CD4-positive, alpha-beta memory T cell (primary cell): Measurements from ENCODE around the gene KHDC4. TPM values are rescaled to one million over a fixed set of nuclear protein-coding genes. Genes with fewer than 3 reads are reported as not detected.

Experiments
- CTCF ChIA-PET: fragments of 350-600 bp; sonication (Branson Sonifier 250); formaldehyde crosslinking; loops from one replicate; lab custom pipeline; 2021; ENCODE audit warnings: inconsistent platforms; ENCODE audit not compliant: partially characterized antibody; lab: Charles Lee
- POLR2A ChIA-PET: fragments of 350-600 bp; sonication (Branson Sonifier 250); formaldehyde crosslinking; loops from one replicate; lab custom pipeline; 2021; ENCODE audit not compliant: partially characterized antibody; lab: Charles Lee
- DNase-seq, 5 donors: peaks; one replicate each; pipeline versions ENCODE4 v3.0.0 to v3.0.0-alpha.2; 2020 to 2022; ENCODE audit warnings: mixed read lengths in 1 of 5
- H3K27ac ChIP-seq: one replicate; pipeline ENCODE4 v1.7.0; 2013; ENCODE audit warnings: low read depth, low read length
- H3K27me3 ChIP-seq: 2 replicates; pipeline ENCODE4 v1.7.0; 2013; ENCODE audit warnings: mild to moderate bottlenecking, low read length, moderate library complexity; ENCODE audit not compliant: insufficient read depth
- H3K36me3 ChIP-seq: 2 replicates; pipeline ENCODE4 v1.7.0; 2013; ENCODE audit warnings: mild to moderate bottlenecking, low read length, moderate library complexity; ENCODE audit not compliant: insufficient read depth
- H3K4me1 ChIP-seq: 2 replicates; pipeline ENCODE4 v1.7.0; 2013; ENCODE audit warnings: mild to moderate bottlenecking, low read length, moderate library complexity; ENCODE audit not compliant: insufficient read depth
- H3K4me3 ChIP-seq, 2 donors: one replicate each; pipeline ENCODE4 v1.7.0; 2013; ENCODE audit warnings: low read length in 2 of 2, mild to moderate bottlenecking in 1 of 2
- H3K9me3 ChIP-seq, 2 donors: one replicate each; pipeline ENCODE4 v1.7.0; 2013; ENCODE audit warnings: low read length in 2 of 2, control low read depth in 1 of 2; ENCODE audit not compliant: control insufficient read depth in 1 of 2
- H3K27ac Mint-ChIP-seq, 7 donors: one replicate each; pipeline ENCODE4 v1.8.0; 2020 to 2021; ENCODE audit warnings: mixed read lengths in 7 of 7, mild to moderate bottlenecking in 6 of 7, inconsistent platforms in 3 of 7, moderate library complexity in 3 of 7
- H3K27me3 Mint-ChIP-seq, 2 donors: one replicate each; pipeline ENCODE4 v1.8.0; 2020 to 2021; ENCODE audit warnings: mixed read lengths in 2 of 2
- H3K36me3 Mint-ChIP-seq, 2 donors: one replicate each; pipeline ENCODE4 v1.8.0; 2020 to 2021; ENCODE audit warnings: mixed read lengths in 2 of 2, inconsistent platforms in 1 of 2, mild to moderate bottlenecking in 1 of 2
- H3K4me1 Mint-ChIP-seq, 4 donors: one replicate each; pipeline ENCODE4 v1.8.0; 2020 to 2021; ENCODE audit warnings: mixed read lengths in 4 of 4, mild to moderate bottlenecking in 1 of 4
- H3K4me3 Mint-ChIP-seq, 8 donors: one replicate each; pipeline ENCODE4 v1.8.0; 2020 to 2021; ENCODE audit warnings: mixed read lengths in 8 of 8, mild to moderate bottlenecking in 7 of 8, moderate library complexity in 6 of 8, inconsistent platforms in 3 of 8
- H3K9me3 Mint-ChIP-seq, 8 donors: one replicate each; pipeline ENCODE4 v1.8.0; 2020 to 2021; ENCODE audit warnings: mixed read lengths in 8 of 8, mild to moderate bottlenecking in 5 of 8, inconsistent platforms in 3 of 8, moderate library complexity in 1 of 8
- intact Hi-C: fragments of 100-400 bp; cut with micrococcal nuclease; formaldehyde crosslinking; loops from one replicate; pipeline ENCODE4 v1.15.1; 2023
- polyA plus RNA-seq, 2 donors: library from polyadenylated mRNA; unstranded; fragments of 300-500 nt; fragmentation: Illumina TruSeq; gene quantifications; one replicate each; pipeline ENCODE4 v1.2.3, GENCODE V29; 2021
- total RNA-seq, 2 experiments: library from RNA; stranded (reverse); gene quantifications; one replicate each; pipeline ENCODE4 v1.2.3, GENCODE V29; 2021

KHDC4 gene
- total and polyA plus RNA-seq, 4 experiments from 2014 or later: 5.5 to 134 (median 68.2) TPM

GRCh38 chr1:155889566-155889965 lies 44.6 kb downstream of the KHDC4 start:
- Histone ChIP-seq H3K4me1 (peaks cover 14% of the 10 kb centered on the region), H3K27me3 (no peaks in the 10 kb centered on the region), H3K36me3 (no peaks in the 10 kb centered on the region), H3K9me3 (no peaks in the 10 kb centered on the region), H3K27ac (no peak overlapping the region), H3K4me3 (no peak overlapping the region)
- Mint-ChIP-seq H3K4me3 (no peak overlapping the region), H3K9me3 (no peaks in the 10 kb centered on the region), H3K4me1 (peaks cover 9 to 19% (median 12%) of the 10 kb centered on the region in 4 donors), H3K27me3 (no peaks in the 10 kb centered on the region), H3K27ac (no peak overlapping the region), H3K36me3 (peaks cover 0 to 8% of the 10 kb centered on the region in 2 donors)
- no peak for DNase-seq
- CTCF ChIA-PET: interaction anchor here (0.6 kb wide), 1 partner anchor 177 kb away, joined by 3 read pairs; no protein-coding TSS in a partner anchor
- POLR2A ChIA-PET: interaction anchor here (1.0 kb wide), 1 partner anchor 12 kb away, joined by 3 read pairs; no protein-coding TSS in a partner anchor
- intact Hi-C loops: no loop called here

DNA sequence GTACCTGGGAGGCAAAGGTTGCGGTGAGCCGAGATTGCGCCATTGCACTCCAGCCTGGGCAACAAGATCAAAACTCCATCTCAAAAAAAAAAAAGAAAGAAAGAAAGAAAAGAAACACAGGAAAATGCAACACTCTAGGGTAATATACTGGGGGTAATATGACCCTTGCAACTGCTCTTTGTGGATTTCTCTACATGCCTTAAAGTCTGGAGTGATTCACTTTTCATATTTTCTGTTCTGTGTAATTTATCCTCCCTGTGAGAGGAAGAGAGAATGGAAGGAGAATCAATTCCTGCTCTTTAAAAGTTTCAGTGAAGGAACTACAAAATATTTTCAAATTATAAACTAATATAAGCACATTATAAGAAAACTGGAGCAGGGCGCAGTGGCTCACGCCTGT lies 45.7 kb downstream of the KHDC4 start:
- H3K36me3 Mint-ChIP-seq: peaks cover 0 to 13% of the 10 kb centered on the region in 2 donors
- DNase-seq: no peak
- H3K27ac ChIP-seq: no peak overlapping the region
- H3K36me3 ChIP-seq: no peaks in the 10 kb centered on the region
- no peaks in the 10 kb centered on the region for H3K9me3 ChIP-seq
- H3K4me1 Mint-ChIP-seq: peaks cover 6 to 12% (median 7%) of the 10 kb centered on the region in 4 donors
- no peaks in the 10 kb centered on the region for H3K27me3 Mint-ChIP-seq
- ChIA-PET CTCF (no interaction called here), POLR2A (no interaction called here)
- intact Hi-C loops: no loop called here
- H3K4me3 ChIP-seq: no peak overlapping the region
- H3K27ac Mint-ChIP-seq: no peak overlapping the region
- H3K4me3 Mint-ChIP-seq: no peak overlapping the region
- H3K9me3 Mint-ChIP-seq: no peaks in the 10 kb centered on the region
- peaks cover 7% of the 10 kb centered on the region for H3K4me1 ChIP-seq
- H3K27me3 ChIP-seq: no peaks in the 10 kb centered on the region

GRCh38 chr1:155884982-155885381 lies 49.2 kb downstream of the KHDC4 start:
- H3K27me3 Mint-ChIP-seq: no peaks in the 10 kb centered on the region
- Histone ChIP-seq H3K4me1 (no peaks in the 10 kb centered on the region), H3K36me3 (peaks cover 9% of the 10 kb centered on the region), H3K27me3 (no peaks in the 10 kb centered on the region), H3K9me3 (no peaks in the 10 kb centered on the region), H3K27ac (no peak overlapping the region), H3K4me3 (no peak overlapping the region)
- ChIA-PET POLR2A (no interaction called here), CTCF (no interaction called here)
- intact Hi-C loops: no loop called here
- H3K9me3 Mint-ChIP-seq: no peaks in the 10 kb centered on the region
- no peak overlapping the region for H3K27ac Mint-ChIP-seq
- H3K36me3 Mint-ChIP-seq: peaks cover 0 to 28% of the 10 kb centered on the region in 2 donors
- DNase-seq: no peak
- no peaks in the 10 kb centered on the region for H3K4me1 Mint-ChIP-seq
- H3K4me3 Mint-ChIP-seq: no peak overlapping the region

- Histone ChIP-seq H3K4me1 (no peaks in the 10 kb centered on the region), H3K9me3 (no peaks in the 10 kb centered on the region), H3K27me3 (no peaks in the 10 kb centered on the region), H3K27ac (no peak overlapping the region), H3K4me3 (no peak overlapping the region), H3K36me3 (peaks cover 9% of the 10 kb centered on the region)
- CTCF ChIA-PET: no interaction called here
- no peak for DNase-seq
- POLR2A ChIA-PET: interaction anchor here (1.2 kb wide), 1 partner anchor 10 kb away, joined by 5 read pairs; no protein-coding TSS in a partner anchor
- Mint-ChIP-seq H3K4me1 (no peaks in the 10 kb centered on the region), H3K9me3 (no peaks in the 10 kb centered on the region), H3K27ac (peak overlapping the region in 1 of 7 donors; percentile 15), H3K36me3 (peaks cover 0 to 28% of the 10 kb centered on the region in 2 donors), H3K27me3 (no peaks in the 10 kb centered on the region), H3K4me3 (no peak overlapping the region)
- intact Hi-C loops: no loop called here
These were observed 49.9 kb downstream of the KHDC4 start for GRCh38 chr1:155884031-155884960.

DNA sequence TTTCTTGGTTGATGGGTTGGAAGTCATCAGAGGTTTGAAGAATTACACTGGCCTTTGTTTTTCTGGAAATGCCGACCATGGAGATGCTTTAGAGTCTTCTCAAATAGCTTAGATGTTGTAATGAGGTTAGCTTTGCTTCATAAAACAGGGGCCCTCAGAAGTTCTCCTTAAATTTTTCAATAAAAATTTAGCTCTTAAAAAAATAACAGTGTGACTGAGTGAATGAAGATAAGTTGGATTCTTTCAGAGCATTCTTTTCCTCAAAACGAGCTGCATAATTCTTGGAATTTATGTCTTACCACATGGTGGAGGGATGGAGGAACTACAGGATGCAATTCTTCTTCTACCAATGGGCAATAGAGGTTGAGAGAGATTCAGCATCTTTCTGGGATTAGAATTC lies 51.4 kb downstream of the KHDC4 start:
- H3K27ac Mint-ChIP-seq: no peak overlapping the region
- peaks cover 9% of the 10 kb centered on the region for H3K36me3 ChIP-seq
- intact Hi-C loops: no loop called here
- H3K4me1 ChIP-seq: no peaks in the 10 kb centered on the region
- H3K27ac ChIP-seq: no peak overlapping the region
- ChIA-PET CTCF (interaction anchor here (1.4 kb wide), 1 partner anchor 11 kb away, joined by 4 read pairs; no protein-coding TSS in a partner anchor), POLR2A (interaction anchor here (0.8 to 0.9 kb wide), 2 partner anchors 21 to 24 kb away, joined by 4 to 6 read pairs; partner anchors contain the start of gene SYT11)
- no peaks in the 10 kb centered on the region for H3K27me3 ChIP-seq
- no peak overlapping the region for H3K4me3 ChIP-seq
- no peaks in the 10 kb centered on the region for H3K27me3 Mint-ChIP-seq
- H3K4me3 Mint-ChIP-seq: no peak overlapping the region
- H3K36me3 Mint-ChIP-seq: peaks cover 0 to 28% of the 10 kb centered on the region in 2 donors
- no peaks in the 10 kb centered on the region for H3K9me3 Mint-ChIP-seq
- DNase-seq: no peak
- H3K4me1 Mint-ChIP-seq: no peaks in the 10 kb centered on the region
- H3K9me3 ChIP-seq: no peaks in the 10 kb centered on the region

GRCh38 chr1:155882235-155882634 lies 52.0 kb downstream of the KHDC4 start:
- H3K4me3 Mint-ChIP-seq: no peak overlapping the region
- ChIA-PET CTCF (interaction anchor here (1.4 kb wide), 1 partner anchor 11 kb away, joined by 4 read pairs; no protein-coding TSS in a partner anchor), POLR2A (interaction anchor here (0.8 to 0.9 kb wide), 2 partner anchors 20 to 23 kb away, joined by 4 to 6 read pairs; partner anchors contain the start of gene SYT11)
- Histone ChIP-seq H3K4me3 (no peak overlapping the region), H3K27me3 (no peaks in the 10 kb centered on the region), H3K36me3 (peaks cover 9% of the 10 kb centered on the region), H3K27ac (no peak overlapping the region), H3K9me3 (no peaks in the 10 kb centered on the region), H3K4me1 (no peaks in the 10 kb centered on the region)
- intact Hi-C loops: no loop called here
- DNase-seq: no peak
- no peaks in the 10 kb centered on the region for H3K4me1 Mint-ChIP-seq
- no peaks in the 10 kb centered on the region for H3K27me3 Mint-ChIP-seq
- peaks cover 0 to 28% of the 10 kb centered on the region in 2 donors for H3K36me3 Mint-ChIP-seq
- H3K9me3 Mint-ChIP-seq: no peaks in the 10 kb centered on the region
- no peak overlapping the region for H3K27ac Mint-ChIP-seq

DNA sequence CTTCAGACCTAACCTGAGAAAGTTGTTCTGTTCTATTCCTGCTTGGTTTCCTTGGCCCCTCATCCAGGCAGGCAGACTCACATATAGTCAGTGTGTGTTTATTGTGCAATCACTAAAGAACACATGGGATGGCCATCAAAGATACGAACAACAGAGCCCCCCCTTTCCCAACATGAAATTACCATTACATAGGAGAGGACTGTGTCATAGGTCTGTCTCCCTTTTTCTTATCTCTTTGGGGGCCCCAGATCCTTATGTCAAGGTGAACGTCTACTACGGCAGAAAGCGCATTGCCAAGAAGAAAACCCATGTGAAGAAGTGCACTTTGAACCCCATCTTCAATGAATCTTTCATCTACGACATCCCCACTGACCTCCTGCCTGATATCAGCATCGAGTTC lies 53.3 kb downstream of the KHDC4 start:
- Mint-ChIP-seq H3K9me3 (no peaks in the 10 kb centered on the region), H3K4me1 (peaks cover 0 to 1% (median 0%) of the 10 kb centered on the region in 4 donors), H3K27ac (no peak overlapping the region), H3K4me3 (no peak overlapping the region), H3K36me3 (peaks cover 0 to 26% of the 10 kb centered on the region in 2 donors), H3K27me3 (no peaks in the 10 kb centered on the region)
- Histone ChIP-seq H3K4me3 (no peak overlapping the region), H3K27me3 (no peaks in the 10 kb centered on the region), H3K4me1 (no peaks in the 10 kb centered on the region), H3K27ac (no peak overlapping the region), H3K36me3 (peaks cover 9% of the 10 kb centered on the region), H3K9me3 (no peaks in the 10 kb centered on the region)
- intact Hi-C loops: no loop called here
- ChIA-PET CTCF (no interaction called here), POLR2A (no interaction called here)
- DNase-seq: no peak
